AG04449 (cell line): ENCODE measurements around the gene BARX2.

Experiments used
- CTCF ChIA-PET: fragments of 350-600 bp; formaldehyde crosslinking; extraction: SDS; loops from one replicate; lab custom pipeline; 2021; ENCODE audit warnings: antibody characterized with exemption; lab: Yijun Ruan, JAX
- POLR2A ChIA-PET: fragments of 400-600, 350-600 bp; formaldehyde crosslinking; extraction: SDS; loops from one replicate; lab custom pipeline; 2020; ENCODE audit warnings: antibody characterized with exemption, inconsistent platforms; lab: Yijun Ruan, JAX
- DNase-seq: peaks from one replicate; pipeline ENCODE4 v3.0.0-alpha.2; 2010; ENCODE audit warnings: low read depth, low spot score
- H3K4me3 ChIP-seq: 2 replicates; pipeline ENCODE4 v1.5.1; 2011; ENCODE audit warnings: low read depth, mild to moderate bottlenecking, control low read depth, low read length
- TF ChIP-seq, protein P1 (sequence below): IDR thresholded peaks from one replicate; pipeline ENCODE4 v1.5.1; 2011; ENCODE audit warnings: mild to moderate bottlenecking, moderate library complexity, low read length, control low read depth, inconsistent platforms; ENCODE audit not compliant: insufficient read depth; ENCODE audit errors: missing control alignments

Gene BARX2

DNA sequence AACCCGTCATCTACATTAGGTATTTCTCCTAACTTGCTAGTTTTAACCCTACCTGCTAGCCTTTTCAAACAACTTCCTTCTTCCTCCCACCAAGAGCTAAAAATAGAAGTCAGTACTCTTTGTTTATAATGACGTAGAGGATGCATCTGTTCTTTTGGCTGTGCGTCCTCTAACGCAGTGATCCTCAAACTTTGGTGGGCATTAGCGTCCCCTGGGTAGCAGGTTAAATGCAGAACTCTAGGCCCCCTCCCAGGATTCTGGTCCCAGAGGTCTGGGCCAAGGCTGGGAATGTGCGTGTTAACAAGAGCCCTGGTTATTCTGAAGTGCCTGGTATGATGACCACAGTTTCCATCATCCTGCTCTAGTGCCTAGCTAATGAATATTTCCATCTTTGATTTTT lies 67.6 kb downstream of the BARX2 start:
- H3K4me3 ChIP-seq = no peak overlapping the region
- TF ChIP-seq, protein P1, sequence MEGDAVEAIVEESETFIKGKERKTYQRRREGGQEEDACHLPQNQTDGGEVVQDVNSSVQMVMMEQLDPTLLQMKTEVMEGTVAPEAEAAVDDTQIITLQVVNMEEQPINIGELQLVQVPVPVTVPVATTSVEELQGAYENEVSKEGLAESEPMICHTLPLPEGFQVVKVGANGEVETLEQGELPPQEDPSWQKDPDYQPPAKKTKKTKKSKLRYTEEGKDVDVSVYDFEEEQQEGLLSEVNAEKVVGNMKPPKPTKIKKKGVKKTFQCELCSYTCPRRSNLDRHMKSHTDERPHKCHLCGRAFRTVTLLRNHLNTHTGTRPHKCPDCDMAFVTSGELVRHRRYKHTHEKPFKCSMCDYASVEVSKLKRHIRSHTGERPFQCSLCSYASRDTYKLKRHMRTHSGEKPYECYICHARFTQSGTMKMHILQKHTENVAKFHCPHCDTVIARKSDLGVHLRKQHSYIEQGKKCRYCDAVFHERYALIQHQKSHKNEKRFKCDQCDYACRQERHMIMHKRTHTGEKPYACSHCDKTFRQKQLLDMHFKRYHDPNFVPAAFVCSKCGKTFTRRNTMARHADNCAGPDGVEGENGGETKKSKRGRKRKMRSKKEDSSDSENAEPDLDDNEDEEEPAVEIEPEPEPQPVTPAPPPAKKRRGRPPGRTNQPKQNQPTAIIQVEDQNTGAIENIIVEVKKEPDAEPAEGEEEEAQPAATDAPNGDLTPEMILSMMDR = no peak
- ChIA-PET CTCF (no interaction called here), POLR2A (no interaction called here)
- DNase-seq = no peak

DNA sequence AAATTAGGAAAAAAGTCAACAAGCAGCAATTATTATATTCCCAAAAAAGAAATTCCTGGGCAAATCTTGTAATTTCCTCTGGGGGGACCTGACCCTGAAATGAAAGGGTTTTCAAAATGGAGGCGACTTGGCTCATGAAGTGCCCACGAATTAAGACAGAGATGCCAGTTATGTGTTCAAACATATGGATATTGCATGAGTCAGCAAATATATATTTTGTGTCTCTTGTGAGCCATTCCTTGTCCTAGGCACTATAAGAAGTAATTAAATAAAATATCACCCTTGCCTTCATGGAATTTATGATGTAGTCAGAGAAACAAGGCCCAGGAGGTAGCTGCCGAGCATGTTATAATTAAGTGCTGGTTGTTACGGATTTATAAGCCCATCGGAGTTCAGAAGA lies 68.6 kb downstream of the BARX2 start:
- DNase-seq = no peak
- ChIA-PET POLR2A (no interaction called here), CTCF (interaction anchor here (0.7 kb wide), 1 partner anchor 31 kb away, joined by 3 read pairs; no protein-coding TSS in a partner anchor)
- TF ChIP-seq, protein P1 = no peak
- no peak overlapping the region for H3K4me3 ChIP-seq

DNA sequence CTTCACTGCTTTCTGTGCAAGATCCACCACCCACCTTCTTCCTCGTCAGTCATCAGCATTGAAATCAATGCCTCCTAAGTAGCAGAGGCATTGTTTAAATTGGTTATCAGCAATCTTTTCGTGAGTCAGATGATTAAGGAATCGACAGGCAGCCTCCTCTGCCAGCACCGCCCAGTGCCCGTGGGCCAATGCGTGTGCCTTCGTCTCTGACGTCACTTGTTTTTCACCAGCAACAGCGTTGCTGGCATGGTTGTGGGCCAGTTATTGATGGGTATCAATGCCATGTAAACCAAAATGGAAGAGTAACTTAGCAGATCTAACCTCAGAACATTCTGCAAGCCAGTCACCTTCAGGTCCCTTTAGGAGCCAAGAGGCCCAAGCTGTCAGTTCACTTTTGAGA lies 69.6 kb downstream of the BARX2 start:
- DNase-seq = no peak
- POLR2A ChIA-PET = no interaction called here
- CTCF ChIA-PET = no interaction called here
- H3K4me3 ChIP-seq = no peak overlapping the region
- TF ChIP-seq, protein P1 = no peak

DNA sequence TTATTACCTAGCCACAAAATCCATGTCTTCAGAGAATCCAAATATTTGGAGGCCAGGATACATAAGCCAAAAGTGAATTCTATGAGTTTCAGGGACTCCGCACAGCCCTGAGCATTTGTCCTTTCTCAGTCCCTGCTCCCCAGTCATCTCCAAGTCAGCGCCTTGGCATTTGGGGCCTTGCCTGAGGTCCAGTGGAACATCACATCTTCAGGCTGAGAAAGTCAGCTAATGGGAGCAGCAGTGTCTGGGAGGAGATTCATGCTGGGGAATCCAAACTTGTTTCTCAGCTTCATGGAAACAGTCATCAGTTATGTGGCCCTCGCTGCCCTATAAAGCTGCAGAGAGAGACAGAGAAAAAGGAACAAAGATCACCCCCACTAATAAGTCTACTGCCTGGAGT lies 70.9 kb downstream of the BARX2 start:
- CTCF ChIA-PET = no interaction called here
- POLR2A ChIA-PET = no interaction called here
- TF ChIP-seq, protein P1 = no peak
- DNase-seq = no peak
- no peak overlapping the region for H3K4me3 ChIP-seq

DNA sequence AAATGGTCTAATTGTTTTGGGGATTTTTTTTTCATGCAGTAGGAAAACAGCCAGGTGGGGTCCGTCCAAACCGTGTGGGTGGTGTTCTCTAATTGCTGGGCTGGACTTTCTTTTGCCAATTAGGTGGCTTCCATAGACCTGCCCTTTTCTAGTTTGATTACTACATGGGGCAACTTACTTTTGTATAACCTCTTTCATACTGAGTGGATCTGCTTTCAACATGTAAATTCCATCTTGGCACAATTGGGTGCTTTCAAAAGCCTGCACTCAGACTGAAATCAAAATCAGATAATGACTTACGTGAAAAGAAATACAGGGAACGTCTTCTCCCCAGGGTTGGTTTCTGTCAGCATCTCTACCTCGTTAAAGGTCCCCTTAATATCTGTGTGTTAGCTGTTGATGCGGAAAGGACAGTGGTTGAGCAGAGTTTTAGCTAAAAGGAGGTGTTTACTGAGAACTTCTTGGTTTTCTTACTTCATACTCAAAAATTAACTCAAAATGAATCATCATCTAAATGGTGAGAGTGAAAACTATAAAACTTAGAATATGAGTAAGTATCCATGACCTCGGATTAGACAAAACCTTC lies 72.1 kb downstream of the BARX2 start:
- TF ChIP-seq, protein P1 = no peak
- ChIA-PET CTCF (no interaction called here), POLR2A (no interaction called here)
- no peak for DNase-seq
- no peak overlapping the region for H3K4me3 ChIP-seq

DNA sequence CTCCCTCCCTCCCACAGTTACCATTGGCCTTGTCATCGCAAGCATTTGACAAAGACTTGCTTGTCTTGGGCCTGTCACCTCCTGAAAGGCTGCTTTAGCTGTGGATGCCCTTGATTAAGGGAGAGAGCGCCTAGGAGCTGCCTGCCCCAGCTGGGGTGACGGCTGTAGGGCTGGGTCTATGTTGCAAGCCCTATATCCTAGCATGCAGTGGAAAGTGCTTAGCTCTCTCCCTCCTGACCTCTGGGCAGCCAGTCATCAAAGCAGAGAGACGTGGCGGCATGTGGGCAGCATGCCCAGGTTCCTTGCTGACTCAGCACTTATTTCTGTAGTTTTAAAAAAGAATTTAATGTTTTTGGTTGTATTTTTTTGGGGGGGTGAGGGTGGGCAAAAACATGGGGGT lies 75.9 kb downstream of the BARX2 start:
- no peak for DNase-seq

More for the DNA sequence above, 75.9 kb downstream of the BARX2 start:
- ChIA-PET CTCF (no interaction called here), POLR2A (no interaction called here)
- TF ChIP-seq, protein P1 = no peak
- H3K4me3 ChIP-seq = no peak overlapping the region
